Epithelial cell of proximal tubule (primary cell): ENCODE results near the gene KIF26B. TPM values are rescaled to one million over a fixed set of nuclear protein-coding genes. Genes with fewer than 3 reads are reported as not detected.
"Not testable (repeated sequence)": the region's sequence is repeated elsewhere in the genome, so short reads cannot be mapped to it uniquely, and the experiment has no call there.

Experiments
- DNase-seq: peaks from one replicate; pipeline ENCODE4 v3.0.0-alpha.2; 2011; ENCODE audit warnings: low read depth
- H3K4me3 ChIP-seq: 2 replicates; pipeline ENCODE4 v1.5.1; 2011; ENCODE audit warnings: low read depth, mild to moderate bottlenecking, low read length
- CTCF ChIP-seq: conservative IDR thresholded peaks from 2 replicates; pipeline ENCODE4 v1.5.1; 2012; ENCODE audit warnings: low read depth, mild to moderate bottlenecking, low read length
- total RNA-seq: library from RNA; depleted of rRNA; stranded (reverse); fragments of >200 nt; gene quantifications from 2 replicates; pipeline ENCODE4 v1.2.3, GENCODE V29; 2015

Gene KIF26B
- total RNA-seq, 1 donor from 2014 or later = 2.8 TPM

- no peak for TF ChIP-seq CTCF
- H3K4me3 ChIP-seq = no peak overlapping the region
- no peak for DNase-seq
Observed at GRCh38 chr1:245401881-245402587, 247.2 kb downstream of the KIF26B start.

GRCh38 chr1:245402998-245403397 lies 248.2 kb downstream of the KIF26B start:
- not testable (repeated sequence) for DNase-seq, H3K4me3 ChIP-seq

GRCh38 chr1:245404527-245404926 lies 249.7 kb downstream of the KIF26B start:
- TF ChIP-seq CTCF = no peak
- no peak for DNase-seq

GRCh38 chr1:245404952-245405351 lies 250.2 kb downstream of the KIF26B start:
- TF ChIP-seq CTCF = no peak
- no peak for DNase-seq
- H3K4me3 ChIP-seq = no peak overlapping the region

More at GRCh38 chr1:245404527-245404926, 249.7 kb downstream of the KIF26B start:
- no peak overlapping the region for H3K4me3 ChIP-seq

GRCh38 chr1:245406426-245406825 lies 251.6 kb downstream of the KIF26B start:
- no peak for TF ChIP-seq CTCF
- no peak overlapping the region for H3K4me3 ChIP-seq
- no peak for DNase-seq

- no peak for DNase-seq
- no peak for TF ChIP-seq CTCF
- H3K4me3 ChIP-seq = no peak overlapping the region
Observed at GRCh38 chr1:245407983-245408382, 253.2 kb downstream of the KIF26B start.

GRCh38 chr1:245409341-245410195 lies 254.8 kb downstream of the KIF26B start:
- H3K4me3 ChIP-seq = no peak overlapping the region
- DNase-seq = no peak
- TF ChIP-seq CTCF = no peak
